ENCODE measurements around the gene MALRD1. TPM values are rescaled to one million over a fixed set of nuclear protein-coding genes. Genes with fewer than 3 reads are reported as not detected.

MALRD1 gene
- total and polyA plus RNA-seq, 2 of the 8 experiments (the other 6 are each of a cell fraction or from before 2014, with no cell fraction given): 0.32 to 0.35 TPM

- no peak overlapping the region for H2BK120ac ChIP-seq (replicated peaks; ENCODE audit: low read depth, low read length)
- H3K14ac ChIP-seq (ENCODE audit: insufficient read length): no peak overlapping the region
- no peak overlapping the region for H3K4me3 ChIP-seq (ENCODE audit: extremely low read depth in 1 of 4, insufficient read depth in 2 of 4, low read depth in 3 of 4, low read length in 4 of 4)
- H3K36me3 ChIP-seq (ENCODE audit: control insufficient read depth in 2 of 4, insufficient read depth in 4 of 4, low read length in 3 of 4): no peaks in the 10 kb centered on the region
- FAIRE-seq: no peak
- no peak overlapping the region for H2BK15ac ChIP-seq (ENCODE audit: low read length)
- H2BK20ac ChIP-seq (ENCODE audit: low read length): no peak overlapping the region
- H3K79me1 ChIP-seq (ENCODE audit: low read depth, low read length): no peaks in the 10 kb centered on the region
- H3K56ac ChIP-seq (replicated peaks; ENCODE audit: insufficient read length, low read depth, low read length): no peak overlapping the region
- H3K9me3 ChIP-seq (ENCODE audit: insufficient read depth in 2 of 2, low read depth in 1 of 2, low read length in 1 of 2): no peaks in the 10 kb centered on the region
- no peak overlapping the region for H3K27ac ChIP-seq (ENCODE audit: low read depth, low read length)
- H4K91ac ChIP-seq (replicated peaks; ENCODE audit: insufficient read length, low read length): no peak overlapping the region
- H3K4ac ChIP-seq (replicated peaks; ENCODE audit: insufficient read length, low read depth, low read length): no peak overlapping the region
- no peaks in the 10 kb centered on the region for H3K27me3 ChIP-seq (replicated peaks in 1 of 4; ENCODE audit: control insufficient read depth in 3 of 4, extremely low read depth in 1 of 4, insufficient read depth in 3 of 4, low read length in 3 of 4)
- H3K9ac ChIP-seq (replicated peaks in 1 of 4; ENCODE audit: extremely low read depth in 1 of 4, low read depth in 3 of 4, low read length in 3 of 4): no peak overlapping the region
- no peaks in the 10 kb centered on the region for H3K4me1 ChIP-seq (replicated peaks in 1 of 4; ENCODE audit: control insufficient read depth in 3 of 4, insufficient read depth in 4 of 4, low read length in 3 of 4)
- no peak overlapping the region for H4K5ac ChIP-seq (ENCODE audit: insufficient read length, low read depth, low read length)
- no peaks in the 10 kb centered on the region for H3K23me2 ChIP-seq (ENCODE audit: low read depth, low read length)
- POLR2A ChIA-PET (ENCODE audit: partially characterized antibody): no interaction called here
- H2AFZ ChIP-seq (ENCODE audit: low read length): no peak overlapping the region
- no peaks in the 10 kb centered on the region for H4K20me1 ChIP-seq (replicated peaks in 1 of 2; ENCODE audit: control insufficient read depth in 1 of 2, insufficient read depth in 2 of 2, low read length in 2 of 2)
- no peak overlapping the region for H3K18ac ChIP-seq (ENCODE audit: extremely low read depth, low read length)
- H3K4me2 ChIP-seq (ENCODE audit: insufficient read depth in 1 of 2, low read depth in 2 of 2, low read length in 2 of 2): no peak overlapping the region
- CTCF ChIA-PET (ENCODE audit: partially characterized antibody): no interaction called here
- no peak overlapping the region for H2BK12ac ChIP-seq (ENCODE audit: low read depth, low read length)
- no peak for DNase-seq (ENCODE audit: low read depth in 1 of 2, low spot score in 2 of 2)
- H4K8ac ChIP-seq (ENCODE audit: extremely low read depth, insufficient read depth, low read length): no peak overlapping the region
- TF ChIP-seq HDAC6 (IDR thresholded peaks at IDR 0.05; ENCODE audit: low read depth, low read length) (no peak), POLR2A (IDR thresholded peaks at IDR 0.05; ENCODE audit: control extremely low read depth in 1 of 2, low read depth in 2 of 2, low read length in 2 of 2) (no peak), JUN (IDR thresholded peaks at IDR 0.05; ENCODE audit: low read depth, low read length) (no peak)
- WGBS, 2 experiments (ENCODE audit: extremely low coverage in 1 of 2, insufficient coverage in 1 of 2, insufficient read length in 1 of 2, insufficient replicate concordance in 2 of 2, low coverage in 1 of 2, low lambda C conversion rate in 2 of 2, missing lambda C conversion rate in 1 of 2): 96% methylated on average over 5 of the region's 5 CpGs; no CpG with 5 or more reads in 1 of the 2 experiments
- no peaks in the 10 kb centered on the region for H3K79me2 ChIP-seq (ENCODE audit: control insufficient read depth in 1 of 2, insufficient read depth in 2 of 2, low read length in 2 of 2)
- H3K23ac ChIP-seq (ENCODE audit: insufficient read length): no peak overlapping the region
- no peak overlapping the region for H2BK5ac ChIP-seq (ENCODE audit: low read depth, low read length)
- H2AK5ac ChIP-seq (ENCODE audit: low read depth, low read length): no peak overlapping the region
Observed at GRCh38 chr10:19461588-19461987, 413.0 kb downstream of the MALRD1 start.
